Renal pelvis (tissue), 4 donors: ENCODE data around the gene PCK1. TPM values are rescaled to one million over a fixed set of nuclear protein-coding genes. Genes with fewer than 3 reads are reported as not detected.

ENCODE experiments used
- DNase-seq: peaks from one replicate; pipeline ENCODE4 v3.0.0-alpha.2; 2013
- polyA plus RNA-seq, 3 donors: library from polyadenylated mRNA; unstranded; fragments of 120-200 nt; gene quantifications; one replicate each; pipeline ENCODE4 v1.2.1, GENCODE V29; 2013; ENCODE audit not compliant: insufficient read length in 3 of 3

Gene PCK1
- polyA plus RNA-seq, 3 donors: 6.3 to 16.9 (median 16.6) TPM

DNA sequence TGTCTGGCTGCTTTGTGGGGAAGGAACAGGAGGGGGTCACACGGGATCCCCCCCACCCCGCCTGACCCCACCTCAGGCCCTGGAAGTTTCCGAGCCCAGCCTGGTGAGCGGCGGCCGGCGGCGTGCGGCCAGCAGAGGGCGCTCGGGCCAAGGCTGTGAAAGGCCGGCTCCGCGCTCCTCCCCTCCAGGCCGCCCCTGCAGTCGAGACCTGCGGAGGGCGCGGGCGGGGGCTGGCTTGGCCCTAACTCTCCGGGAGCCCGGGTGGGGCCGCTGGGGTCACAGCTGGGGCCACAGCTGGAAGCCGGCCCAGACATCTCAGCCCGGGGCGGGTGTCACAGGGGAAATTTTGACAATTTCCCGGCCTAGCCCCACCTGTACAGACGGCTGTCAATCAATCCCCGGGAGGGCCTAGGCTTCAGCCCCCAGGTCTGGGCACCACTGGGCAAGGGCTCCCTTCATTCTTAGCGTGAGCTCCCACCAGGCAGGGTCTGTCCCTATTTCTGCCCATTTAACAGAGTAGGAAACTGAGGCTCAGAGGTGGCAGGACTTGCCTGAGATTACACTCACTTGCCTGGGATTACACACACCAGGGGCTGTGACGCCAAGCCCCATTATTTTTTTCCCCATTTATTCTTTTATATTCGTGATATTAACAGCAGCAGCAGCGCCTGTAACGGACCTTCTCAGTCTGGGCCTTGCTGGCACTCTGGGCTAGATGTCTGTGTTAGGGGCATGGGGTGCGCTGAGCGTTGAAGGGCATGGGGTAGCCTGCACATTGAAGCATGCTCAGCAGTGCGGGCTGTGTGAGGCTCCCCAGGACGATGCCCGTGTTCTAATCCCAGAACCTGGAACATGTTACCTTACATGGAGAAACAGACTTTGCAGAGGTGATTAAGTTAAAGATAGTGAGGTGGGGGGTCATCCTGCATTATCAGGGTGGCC, 36.4 kb downstream of the PCK1 start:
- DNase-seq: no peak

DNA sequence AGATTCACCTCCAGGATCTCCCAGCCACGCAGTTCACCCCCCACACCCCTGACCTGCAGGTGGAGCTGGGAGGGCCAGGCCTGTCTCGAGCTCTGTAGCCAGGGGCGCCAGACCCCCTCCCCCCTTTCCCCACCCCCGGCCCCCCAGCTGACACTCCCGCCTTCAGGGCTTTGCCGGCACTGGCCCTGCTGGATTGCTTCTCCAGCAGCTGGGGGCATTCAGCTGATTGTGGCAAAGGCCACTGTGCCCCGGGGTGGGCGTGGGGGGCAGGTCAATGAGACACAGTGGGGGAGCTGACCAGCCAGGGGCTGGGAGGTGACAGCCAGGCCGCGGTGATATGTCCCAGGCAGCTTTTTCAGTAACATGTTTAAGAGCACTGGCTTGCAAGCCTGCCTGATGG, 37.1 kb downstream of the PCK1 start:
- no peak for DNase-seq

DNA sequence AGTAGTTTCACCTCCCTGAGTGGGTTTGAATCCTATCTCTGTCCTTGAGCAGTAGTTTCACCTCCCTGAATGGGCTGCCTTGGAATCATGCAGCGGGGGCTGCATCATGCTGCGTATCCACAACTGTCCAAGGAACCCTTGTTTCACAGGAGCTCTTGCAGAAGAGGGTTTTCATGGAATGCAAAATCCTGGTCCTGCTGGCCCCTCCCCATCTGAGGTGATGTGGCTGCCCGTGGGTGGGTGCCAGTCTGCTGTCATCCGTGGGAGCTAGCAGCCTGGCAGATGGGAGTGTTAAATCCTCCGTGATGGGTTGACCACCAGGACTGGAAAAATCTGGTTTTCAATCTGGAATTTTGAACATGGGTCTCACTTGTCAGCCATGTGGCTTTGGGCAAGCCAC, 37.6 kb downstream of the PCK1 start:
- DNase-seq: no peak

DNA sequence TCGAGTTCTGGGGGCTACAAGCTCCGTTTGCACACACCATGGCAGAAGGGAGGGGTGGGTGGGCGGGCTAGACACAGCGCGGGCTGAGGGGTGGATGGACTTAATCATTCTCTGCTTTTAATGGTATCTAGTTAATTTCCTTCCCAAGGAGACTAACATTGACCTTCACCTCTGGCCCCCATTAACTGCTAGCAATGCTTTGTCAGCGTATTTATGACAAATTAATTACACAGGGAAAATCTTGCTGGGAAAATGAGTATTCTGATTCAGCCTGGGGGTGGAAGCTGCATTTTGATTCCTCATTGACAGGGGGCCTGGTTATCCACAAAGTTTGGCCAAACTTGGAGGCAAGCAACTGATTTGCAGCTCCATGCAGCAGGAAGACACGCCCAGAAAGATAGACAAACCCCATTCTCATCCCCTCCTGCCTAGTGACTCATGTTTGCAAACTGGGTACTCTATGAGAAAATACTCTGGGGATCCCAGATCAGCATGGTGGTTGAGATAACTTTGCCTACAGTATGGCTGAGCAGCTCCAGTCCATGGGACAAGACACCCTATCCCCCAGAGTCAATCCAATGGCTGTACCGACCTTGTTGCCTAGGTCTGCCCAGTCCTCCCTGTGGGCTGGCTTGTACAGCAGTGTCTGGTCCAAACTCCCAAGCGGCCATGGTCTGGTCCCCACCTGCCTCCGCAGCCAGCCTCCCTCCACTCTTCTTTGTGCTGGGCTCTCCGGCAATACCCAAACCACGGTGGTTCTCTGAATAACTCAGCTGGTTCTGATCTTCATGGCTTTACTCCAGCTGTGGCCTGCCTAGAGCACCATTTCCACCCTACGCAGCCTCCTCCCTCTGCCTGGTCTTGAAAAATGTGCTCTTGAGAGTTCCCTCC, 39.7 kb downstream of the PCK1 start:
- no peak for DNase-seq

DNA sequence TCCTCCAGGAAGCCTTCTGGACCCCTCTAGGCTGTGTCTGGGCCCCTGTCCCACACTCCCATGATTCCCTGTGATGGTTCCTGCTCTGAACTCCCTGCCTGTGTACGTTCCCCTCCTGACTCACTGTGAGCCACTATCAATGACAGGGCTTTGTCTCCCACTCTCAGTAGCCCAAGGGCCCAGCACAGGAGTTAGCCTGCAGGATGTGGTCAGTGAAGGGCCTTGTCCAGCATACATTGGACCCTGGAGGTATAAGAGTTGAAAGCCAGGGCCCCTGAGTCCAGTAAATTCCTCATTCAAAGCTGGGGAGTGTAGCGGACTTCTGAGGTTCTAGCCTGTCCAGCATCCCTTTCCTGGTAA, 40.3 kb downstream of the PCK1 start:
- DNase-seq: no peak

DNA sequence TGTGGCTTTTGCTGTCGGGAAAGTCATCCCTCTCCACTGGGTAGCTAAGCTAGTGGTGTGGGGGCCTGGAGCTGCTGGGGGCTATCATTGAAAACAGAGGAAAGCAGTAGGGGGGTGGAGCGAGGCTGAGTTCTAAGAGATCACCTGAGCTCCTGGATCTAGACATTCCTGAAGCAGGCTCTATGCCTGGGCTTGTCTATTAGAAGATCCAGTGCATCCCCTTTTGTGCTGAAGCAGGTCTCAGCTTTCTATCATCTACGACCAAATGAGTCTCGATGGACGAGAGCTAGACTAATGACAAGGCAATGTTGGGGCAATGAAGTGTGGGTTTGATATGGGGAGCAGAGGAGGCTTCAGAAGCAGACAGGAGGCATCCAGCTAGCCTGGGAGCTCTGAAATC, 40.8 kb downstream of the PCK1 start:
- no peak for DNase-seq

DNA sequence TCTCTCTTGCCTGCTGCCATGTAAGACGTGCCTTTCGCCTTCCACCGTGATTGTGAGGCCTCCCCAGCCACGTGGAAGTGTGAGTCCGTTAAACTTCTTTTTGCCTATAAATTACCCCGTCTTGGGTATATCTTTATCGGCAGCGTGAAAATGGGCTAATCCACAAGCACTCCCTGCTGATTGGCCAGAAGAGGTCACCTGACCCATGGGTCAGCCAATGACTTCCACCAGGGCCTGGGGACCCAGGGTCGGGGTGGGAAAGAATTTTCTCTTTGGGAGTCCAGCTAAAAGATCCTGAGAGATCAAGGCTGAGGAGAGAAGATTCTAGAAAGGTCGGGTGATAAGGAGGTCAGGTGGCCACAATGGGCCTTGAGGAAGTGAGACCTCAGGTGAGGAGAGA, 42.2 kb downstream of the PCK1 start:
- DNase-seq: no peak

DNA sequence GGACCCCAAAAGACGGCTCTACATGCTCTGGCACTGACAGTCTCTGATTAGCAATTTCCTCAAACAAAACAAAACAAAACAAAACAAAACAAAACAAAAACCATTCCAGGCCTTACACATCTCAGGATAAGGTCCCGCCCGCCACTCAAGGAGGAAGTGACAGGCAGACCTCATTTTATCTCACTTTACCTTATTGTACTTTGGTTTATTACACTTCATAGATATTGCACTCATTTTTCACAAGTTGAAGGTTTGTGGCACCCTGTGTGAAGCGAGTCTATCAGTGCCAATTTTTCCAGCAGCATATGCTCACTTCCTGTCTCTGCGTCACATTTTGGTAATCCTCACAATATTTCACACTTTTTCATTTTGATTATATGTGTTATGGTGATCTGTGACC, 44.1 kb downstream of the PCK1 start:
- no peak for DNase-seq

DNA sequence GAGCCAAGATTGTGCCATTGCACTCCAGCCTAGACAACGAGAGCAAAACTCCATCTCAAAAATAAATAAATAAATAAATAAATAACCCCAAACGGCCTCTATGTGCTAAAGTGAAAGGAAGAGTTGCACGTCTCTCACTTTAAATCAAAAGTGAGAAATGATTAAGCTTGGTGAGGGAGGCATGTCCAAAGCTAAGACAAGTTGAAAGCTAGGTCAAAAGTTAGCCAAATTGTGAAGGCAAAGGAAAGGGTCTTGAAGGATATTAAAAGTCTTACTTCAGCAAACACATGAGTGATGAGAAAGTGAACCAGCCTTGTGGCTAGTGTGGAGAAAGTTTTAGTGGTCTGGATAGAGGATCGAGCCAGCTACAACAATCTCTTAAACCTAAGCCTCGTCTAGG, 45.0 kb downstream of the PCK1 start:
- no peak for DNase-seq

DNA sequence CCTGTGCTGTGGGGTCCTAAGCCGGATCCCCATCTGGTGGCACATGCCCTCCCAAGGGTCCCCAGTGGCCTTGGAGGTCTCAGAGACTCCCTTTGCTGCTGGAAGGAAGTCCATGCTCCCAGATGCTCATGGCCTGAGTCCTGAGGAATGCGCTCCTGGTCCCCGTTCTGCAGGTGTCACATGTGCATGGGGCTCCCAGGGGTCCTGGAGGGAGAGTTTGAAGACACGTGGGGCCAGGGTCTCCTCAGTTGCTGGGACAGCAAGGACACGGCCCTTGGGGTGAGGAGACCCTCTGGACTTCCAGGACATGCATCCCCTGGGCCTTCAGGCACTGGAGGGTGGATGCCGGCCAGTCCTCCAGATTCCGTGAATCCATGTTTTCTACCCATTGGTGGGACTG, 47.6 kb downstream of the PCK1 start:
- no peak for DNase-seq

DNA sequence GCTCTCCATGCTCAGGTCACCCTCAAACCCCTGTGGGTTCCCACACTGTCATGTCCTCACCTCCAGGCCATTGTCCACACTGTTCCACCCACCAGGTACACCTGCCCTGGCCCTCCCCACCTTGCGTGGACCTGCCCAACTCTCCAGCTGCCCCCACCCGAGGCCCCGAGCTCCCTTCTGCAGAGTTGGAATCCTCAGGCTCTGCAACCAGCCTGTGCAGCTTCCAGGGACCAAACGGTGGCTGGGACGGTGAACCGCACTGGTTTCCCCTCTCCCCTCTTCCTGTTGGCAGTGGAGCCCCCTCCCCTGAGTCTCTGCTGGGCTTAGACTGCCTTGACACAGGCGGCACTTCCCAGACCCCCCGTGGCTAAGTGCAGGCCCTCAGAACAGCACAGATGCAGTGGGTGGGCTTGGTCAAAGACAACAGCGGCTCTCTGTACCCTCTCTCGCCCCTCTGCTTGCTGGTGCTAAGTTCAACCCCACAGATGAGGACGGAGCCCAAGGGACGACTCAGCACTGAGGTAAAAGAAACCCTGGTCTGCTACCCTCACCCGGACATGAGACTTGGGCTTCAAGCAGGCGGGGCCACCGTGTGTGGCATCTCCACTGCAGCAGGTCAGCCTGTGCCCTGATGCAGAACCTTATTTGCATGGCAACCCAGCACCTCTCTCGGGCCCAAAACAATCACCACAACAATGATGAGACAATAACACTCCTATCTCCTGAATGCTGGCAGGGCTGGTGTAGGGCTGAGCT, 48.4 kb downstream of the PCK1 start:
- no peak for DNase-seq

DNA sequence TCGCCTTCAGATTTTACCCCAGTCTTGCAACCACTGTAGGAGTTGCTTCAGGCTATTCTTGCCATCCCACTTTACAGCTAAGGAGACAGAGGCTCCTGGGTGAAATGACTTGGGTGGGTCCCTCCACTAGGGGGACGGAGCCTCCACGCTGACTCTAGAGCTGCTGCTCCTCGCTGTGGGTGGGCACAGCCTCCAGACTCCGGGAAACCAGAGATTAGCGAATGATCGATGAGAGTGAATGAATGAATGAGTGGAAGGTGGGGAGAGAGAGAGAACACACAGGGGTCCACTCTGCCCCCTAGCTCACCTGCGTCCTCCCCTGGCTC, 48.9 kb downstream of the PCK1 start:
- no peak for DNase-seq

DNA sequence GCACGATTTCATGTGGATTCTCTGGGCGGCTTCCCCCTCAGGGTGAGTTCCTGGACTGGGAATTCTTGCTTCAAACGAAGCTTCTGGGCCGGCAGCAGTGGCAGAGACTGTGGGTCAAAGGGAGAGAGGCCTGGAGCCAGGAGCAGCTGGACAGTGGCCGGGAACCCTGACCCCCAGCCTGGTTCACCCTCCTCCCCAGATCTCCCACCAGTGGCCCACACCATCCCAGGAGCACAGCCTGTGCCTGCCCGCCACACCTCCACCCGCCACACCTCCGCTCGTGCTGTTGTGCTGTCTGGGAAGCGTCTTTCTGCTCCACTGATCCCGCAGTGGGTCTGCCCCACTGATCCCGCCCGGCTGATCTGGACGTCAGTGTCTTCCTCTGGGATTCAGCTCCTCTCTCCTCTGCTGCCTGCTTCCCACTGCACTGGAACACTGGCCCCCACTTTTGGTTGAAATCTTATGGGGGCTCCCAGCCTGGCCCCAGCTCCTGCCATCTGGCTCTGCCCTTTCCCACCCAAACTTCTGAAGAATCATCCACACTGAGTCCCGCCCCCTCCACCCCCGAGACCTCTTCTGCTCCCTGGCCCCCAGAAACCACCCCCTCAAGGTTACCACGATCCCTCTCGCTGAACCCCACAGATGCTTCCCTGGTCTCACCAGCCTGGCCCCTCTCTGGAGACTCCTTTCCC, 49.5 kb downstream of the PCK1 start:
- DNase-seq: no peak

DNA sequence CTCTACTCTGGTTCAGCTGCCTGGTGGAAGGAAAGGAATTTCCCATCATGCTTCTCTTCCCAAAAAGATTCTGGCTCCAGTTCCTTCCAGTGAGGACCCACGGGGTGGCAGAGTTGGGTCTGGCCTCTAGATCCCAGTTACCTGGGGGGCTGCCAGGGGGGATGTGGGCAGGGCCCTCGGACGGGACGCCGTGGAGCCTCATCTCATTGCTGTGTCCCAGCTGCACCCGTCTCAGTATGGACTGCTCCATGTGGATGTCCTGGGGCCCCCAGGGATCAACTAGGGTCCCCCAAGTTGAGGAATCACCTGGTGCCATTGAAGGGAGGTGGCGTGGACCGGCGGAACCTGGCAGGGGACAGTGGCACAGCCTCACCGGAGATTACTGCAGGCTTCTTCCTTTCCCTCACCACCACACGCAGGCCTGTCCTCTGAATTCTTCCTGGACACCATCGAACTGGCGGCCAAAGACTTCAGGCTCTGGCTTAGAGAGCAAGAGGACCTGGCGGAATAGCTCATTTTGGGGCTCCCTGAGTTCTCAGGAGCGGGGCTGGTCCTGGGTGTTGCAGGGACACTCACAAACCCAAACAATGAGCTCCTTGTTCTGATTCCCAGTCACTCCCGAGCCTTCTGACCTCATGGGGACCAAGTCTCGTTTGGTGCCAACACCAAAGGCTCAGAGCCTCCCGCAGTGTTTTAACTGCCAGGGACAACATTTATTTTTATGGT, 50.8 kb downstream of the PCK1 start:
- DNase-seq: no peak

DNA sequence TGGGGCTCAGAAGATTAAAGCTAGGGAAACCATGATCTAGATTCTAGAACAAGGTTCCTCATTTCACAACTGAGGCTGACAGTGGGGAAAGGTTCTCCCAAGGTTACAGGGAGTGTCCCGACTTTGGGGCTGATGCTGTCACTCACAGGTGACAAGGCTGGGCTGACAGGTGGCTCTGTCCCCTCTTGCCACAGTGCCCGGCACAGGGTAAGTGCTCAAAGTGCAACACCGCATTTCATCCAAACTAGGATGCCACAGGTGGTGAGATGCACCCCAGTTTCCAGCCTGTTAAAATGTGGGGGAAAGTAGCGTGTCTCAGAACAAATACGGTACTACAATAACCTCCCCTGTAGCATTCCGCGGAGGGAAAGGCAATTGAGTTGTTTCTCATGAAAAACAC, 51.5 kb downstream of the PCK1 start:
- DNase-seq: no peak

DNA sequence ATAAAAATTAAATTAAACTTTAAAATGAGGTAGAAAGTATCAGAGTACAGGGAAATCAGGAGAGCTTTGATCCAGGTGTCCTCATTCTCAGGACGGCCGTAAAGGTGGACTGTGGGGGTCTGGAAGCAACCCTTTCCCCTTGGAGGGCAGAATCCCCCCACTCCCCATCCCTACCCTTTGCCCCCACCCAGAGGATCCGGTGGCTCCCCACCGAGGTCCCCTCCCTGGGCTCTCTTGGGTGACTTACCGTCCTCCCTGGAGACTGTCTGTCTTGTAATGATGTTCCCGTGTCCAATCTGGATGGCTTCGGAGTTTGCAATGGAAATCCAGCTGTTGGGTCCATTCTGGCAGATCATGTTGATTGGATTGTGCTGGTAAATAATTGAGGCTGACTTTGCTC, 52.0 kb downstream of the PCK1 start:
- no peak for DNase-seq

DNA sequence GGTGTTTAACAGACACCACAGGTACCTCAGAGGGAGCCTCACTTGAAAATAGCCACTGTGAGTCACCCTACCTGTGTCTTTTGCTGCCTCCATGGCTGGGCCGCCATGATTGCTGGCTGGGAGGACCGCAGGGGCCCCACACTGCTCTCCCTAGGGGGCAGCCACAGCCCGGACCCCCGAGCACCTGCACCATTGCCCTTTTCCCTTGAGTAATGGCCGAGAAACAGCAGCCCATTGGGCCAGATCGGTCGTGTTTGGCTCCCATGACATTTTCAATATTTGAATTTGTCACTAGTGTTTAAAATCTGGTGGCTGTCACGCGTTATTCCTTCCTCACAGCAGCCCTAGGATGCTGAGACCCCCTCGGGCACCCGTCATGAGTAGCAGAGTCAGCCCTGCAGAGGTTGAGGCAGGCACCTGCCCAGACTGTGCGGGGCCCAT, 52.6 kb downstream of the PCK1 start:
- no peak for DNase-seq

DNA sequence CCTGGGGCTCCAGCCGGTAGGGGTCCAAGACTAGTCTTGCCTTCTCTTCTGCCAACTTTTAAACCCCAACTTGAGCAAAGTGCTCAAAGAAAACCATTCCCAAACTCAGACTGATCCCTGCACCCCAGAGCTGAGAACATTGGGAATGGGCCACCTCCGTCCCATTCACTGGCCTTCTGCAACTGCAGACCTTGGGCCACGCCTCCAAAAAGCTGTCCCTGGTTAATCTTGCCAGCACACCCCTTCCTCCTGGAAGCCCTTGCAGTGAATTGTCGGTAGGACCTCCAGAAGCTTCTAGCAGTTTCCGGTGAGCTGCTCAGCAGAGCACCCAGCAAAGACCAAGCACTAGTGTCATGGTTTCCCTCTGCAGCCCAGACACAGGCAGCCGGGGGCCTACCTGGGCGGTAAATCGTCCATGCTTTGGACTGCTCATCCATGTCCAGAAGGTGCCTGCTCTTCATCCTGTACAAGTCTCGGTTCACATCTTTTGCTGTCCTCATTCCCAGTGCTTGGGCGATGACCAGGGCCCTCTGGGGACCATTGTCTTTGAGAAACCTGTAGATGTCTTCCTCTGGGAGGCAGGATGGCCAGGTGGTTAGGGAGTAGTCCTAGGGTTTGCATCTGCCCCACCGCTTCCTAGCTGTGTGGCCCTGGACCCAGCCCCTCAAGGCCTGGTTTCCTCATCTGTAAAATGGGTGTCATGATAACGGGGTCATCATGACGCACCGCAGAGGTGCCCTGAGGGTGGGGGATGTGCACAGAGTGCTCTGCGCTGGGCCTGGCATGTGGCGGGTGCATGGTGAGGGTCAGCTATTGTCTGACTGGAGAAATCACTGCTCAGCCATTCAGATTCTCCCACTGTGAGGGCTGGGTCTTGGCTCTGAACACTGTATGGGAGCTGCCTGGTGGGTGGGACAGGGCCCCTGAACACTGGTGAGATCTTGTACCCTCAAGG, 53.9 kb downstream of the PCK1 start:
- DNase-seq: no peak

DNA sequence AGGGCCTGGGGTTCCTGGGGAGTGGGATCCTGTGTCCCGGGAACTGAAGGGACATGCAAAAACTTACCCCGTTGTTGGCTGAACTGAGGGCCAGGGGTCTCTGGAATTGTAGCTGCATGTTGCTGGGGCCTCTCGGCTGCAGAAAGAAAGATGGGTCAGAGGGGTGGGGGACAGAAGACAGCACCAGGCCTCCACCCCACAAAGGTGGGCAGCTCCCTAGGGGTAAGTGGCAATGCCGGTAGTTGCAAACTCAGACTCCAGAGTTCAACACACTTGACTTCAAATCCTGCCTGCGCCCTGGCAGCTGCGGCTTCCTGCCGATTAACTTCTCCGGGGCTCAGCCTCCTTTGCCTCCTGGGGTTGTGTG, 54.5 kb downstream of the PCK1 start:
- no peak for DNase-seq
